GM21447 (cell line): Measurements from ENCODE around the gene CDCA8.
A peak's percentile ranks its signal among the peaks of the same experiment; 100 is the strongest.

Experiments used
- ATAC-seq: cut with Tn5 transposase; IDR thresholded peaks from one replicate; pipeline ENCODE4 v1.9.1; 2021; ENCODE audit not compliant: unreplicated experiment

Gene CDCA8

DNA sequence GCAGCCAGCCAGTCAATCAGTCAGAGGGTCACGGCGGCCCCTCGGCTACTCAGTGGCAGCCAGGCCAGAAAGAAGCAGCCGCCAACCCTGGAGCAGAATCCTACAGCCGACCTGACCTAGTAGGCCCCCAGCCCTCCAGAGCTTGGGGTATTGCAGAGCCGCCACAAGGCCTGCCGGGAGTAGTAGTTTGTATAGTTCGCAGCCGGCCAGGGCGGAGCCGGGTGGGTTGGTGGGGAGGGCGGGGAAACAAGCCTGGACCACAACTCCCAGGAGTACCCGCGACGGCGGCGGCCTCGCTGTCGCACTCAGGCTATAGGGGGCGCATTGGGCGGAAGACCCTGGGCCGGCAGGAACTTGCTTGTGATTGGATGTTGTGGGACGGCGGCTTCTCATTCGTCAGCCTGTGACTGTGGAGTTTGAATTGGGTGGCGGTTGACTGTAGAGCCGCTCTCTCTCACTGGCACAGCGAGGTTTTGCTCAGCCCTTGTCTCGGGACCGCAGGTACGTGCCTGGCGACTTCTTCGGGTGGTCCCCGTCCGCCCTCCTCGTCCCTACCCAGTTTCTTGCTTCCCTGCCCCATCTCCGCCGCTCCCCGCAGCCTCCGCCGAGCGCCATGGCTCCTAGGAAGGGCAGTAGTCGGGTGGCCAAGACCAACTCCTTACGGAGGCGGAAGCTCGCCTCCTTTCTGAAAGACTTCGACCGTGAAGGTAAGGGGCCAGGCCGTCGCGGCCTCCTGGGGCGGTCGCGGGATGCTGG is at the start of gene CDCA8:
CDCA8 (plus strand) TSS at position 439 of the 756 bp plus-strand sequence; CDS start at position 614, 175 bp downstream.
- ATAC-seq = peak; percentile 71

GRCh38 chr1:37647281-37647680 is 45.0 kb upstream of the CDCA8 start:
- ATAC-seq = no peak

- no peak for ATAC-seq
Observed at GRCh38 chr1:37650173-37650572, 42.1 kb upstream of the CDCA8 start.

GRCh38 chr1:37650721-37651120 is 41.6 kb upstream of the CDCA8 start:
- no peak for ATAC-seq

- ATAC-seq = no peak
Observed at GRCh38 chr1:37651803-37652202, 40.5 kb upstream of the CDCA8 start.

DNA sequence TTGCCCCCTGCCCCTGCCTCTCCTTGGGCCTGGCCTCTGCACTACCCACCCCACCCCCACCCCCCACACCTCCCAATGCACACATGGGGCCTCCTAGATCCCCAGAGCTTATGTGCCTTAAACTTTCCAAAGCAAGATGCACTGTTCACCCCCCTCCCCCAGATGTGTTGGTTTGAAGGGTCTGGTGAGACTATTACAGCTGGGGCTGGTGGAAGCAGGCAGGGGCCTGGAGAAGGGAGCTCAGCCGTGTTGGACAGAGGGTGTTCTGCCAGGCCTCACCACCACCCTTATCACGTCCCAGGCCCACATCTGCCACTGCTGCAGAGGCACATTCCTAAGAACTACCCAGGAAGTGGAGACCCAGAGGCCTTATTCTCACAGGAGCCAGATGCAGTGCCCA is 39.3 kb upstream of the CDCA8 start:
- no peak for ATAC-seq

- no peak for ATAC-seq
Observed at GRCh38 chr1:37653906-37654305, 38.4 kb upstream of the CDCA8 start.

DNA sequence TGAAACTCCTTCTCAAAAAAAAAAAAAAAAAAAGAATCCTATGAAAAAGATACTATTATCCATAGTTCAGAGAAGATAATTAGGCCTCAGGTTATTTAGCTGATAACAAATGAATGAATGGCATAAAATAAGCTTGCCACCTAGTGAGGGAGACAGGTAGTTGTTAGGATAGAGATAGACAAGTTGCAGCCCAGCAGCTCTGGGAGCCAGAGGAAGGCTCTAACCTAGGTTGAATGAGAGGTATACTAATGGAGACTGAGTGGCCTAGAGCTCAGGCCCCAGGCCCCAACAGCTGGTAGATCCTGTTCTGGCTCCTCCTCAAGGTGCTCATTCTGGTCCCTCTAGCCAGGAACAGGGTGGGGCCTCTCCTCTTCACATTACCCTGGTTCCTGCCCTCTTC is 37.0 kb upstream of the CDCA8 start:
- ATAC-seq = no peak

- no peak for ATAC-seq
Observed at GRCh38 chr1:37656026-37656425, 36.3 kb upstream of the CDCA8 start.

GRCh38 chr1:37656881-37657280 is 35.4 kb upstream of the CDCA8 start:
- no peak for ATAC-seq

DNA sequence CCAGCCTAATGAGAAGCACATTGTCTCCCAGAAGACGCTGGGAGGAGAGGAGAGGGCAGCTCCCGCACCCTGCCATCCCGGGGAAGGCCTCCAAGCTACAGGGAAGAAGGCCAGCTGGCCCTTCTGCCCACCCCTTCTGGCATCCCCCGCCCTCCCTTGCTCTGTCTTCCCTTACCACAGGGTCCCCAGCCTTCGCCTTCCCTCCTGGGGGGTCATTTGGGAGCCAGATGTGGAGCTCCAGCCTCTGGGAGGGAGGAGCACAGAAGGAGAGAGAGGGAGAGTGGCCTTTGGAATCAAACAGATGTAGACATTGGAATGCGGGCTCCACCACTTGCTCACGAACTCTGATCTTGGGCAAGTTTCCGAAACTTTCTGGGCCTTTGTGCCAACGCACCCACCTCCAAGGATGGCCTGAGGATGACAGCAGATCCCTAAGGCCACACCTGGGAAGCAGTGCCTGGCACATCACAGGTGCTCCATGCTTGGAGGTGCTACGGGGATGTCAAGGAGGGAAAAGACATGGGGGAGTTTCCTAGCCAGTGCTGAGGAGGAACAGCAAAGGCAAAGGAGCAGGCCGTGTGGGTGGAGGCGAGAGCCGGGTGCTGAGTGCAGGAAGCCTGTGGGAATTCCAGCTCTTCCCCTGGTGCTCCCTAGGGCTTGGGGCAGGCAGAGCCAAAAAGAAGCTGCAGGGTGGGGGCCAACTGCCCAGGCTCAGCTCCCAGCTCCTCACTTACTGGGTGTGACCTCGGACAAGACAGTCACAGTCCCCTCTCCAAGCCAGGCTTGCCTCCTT is 34.5 kb upstream of the CDCA8 start:
- ATAC-seq = no peak

DNA sequence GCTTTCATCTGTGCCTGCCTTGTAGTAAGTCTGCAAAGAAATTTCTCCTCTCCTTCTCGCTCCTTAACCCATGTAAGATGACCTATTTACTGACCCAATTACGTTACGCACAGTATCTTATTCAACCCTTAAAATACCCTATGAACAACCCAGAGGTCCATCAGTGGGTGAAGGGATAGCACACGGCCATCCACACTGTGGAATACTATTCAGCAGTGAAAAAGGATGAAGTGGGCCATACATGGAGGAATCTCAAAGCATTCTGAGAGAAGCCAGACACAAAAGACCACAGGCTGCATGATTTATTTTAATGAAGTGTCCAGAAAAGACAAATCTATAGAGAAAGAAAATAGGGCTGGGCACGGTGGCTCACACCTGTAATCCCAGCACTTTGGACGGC is 33.8 kb upstream of the CDCA8 start:
- no peak for ATAC-seq

DNA sequence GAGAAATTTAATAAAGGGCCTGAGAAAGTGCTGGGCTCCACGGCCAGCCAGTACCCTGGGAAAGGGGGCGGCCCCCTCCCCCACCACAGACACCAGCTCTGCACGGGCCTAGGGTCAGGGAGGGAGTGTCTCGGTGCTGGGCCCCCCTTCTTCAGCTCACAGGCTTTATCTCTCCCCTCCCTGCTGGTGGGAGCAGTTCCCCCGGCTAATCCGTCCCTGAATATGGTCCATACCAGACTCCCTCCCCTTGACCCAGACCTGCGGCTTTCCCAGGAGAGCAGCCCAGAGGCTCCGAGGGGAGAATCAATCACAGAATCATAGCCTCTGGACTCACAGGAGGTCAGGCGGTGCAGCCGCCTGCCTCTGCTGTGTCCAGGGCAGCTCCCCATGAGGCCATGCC is 31.7 kb upstream of the CDCA8 start:
- no peak for ATAC-seq

- ATAC-seq = no peak
Observed at GRCh38 chr1:37661401-37661800, 30.9 kb upstream of the CDCA8 start.

- no peak for ATAC-seq
Observed at GRCh38 chr1:37662031-37662755, 30.1 kb upstream of the CDCA8 start.

DNA sequence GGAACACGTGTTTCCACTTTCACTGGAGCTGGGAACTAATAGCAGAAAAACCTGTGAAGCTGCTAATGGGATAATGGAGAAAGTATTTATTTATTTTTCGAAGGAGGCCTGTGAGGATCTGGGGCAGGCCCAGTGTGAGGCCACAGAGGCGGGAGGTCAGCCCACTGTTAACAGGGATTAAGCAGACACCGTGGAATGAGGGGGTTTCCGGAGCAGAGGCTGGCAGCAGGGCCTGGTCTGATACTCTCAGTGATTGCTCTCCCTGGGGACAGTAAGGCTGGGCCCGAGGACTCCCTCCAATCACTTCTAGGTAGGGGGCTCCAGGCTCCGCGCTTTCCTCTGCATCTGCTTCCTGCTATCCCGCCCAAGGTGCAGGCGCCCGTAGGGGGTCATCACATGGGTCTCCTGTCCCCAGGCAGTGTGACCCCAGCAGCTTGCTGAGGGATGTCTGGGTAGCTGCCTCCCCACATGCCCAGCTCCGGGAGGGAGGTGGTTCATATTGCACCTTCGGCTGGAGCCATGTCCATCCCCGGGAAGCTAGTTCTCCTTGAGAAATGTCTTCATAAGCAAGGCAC is 28.8 kb upstream of the CDCA8 start:
- ATAC-seq = no peak

DNA sequence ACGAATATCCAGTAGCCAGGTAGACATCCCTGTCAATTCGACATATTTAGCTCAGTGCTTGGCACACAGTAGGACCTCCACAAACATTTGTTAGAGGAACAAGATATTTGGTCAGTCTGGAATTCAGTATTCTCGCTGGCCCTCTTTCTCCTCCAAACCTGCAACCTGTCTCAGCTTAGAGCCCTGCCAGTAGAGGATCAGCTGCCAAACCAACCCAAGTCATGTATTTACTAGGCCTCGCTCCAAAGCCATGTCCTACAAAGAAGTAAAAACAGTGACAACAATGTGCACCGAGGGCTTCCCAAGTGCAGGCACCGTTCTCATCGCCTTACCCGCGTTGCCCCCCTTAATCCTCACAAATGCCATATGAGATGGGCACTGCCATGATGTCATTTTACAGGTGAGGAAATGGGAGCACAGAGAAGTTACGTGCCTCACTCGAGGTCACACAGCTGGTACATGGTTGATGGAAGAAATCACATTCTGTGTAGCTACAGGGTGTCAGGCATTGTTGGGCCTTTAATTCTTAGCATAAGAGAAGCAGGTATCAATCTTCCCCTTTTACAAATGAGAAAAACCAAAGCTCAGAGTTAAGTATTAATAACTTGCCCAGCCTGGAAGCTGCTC is 26.0 kb upstream of the CDCA8 start:
- ATAC-seq = no peak

DNA sequence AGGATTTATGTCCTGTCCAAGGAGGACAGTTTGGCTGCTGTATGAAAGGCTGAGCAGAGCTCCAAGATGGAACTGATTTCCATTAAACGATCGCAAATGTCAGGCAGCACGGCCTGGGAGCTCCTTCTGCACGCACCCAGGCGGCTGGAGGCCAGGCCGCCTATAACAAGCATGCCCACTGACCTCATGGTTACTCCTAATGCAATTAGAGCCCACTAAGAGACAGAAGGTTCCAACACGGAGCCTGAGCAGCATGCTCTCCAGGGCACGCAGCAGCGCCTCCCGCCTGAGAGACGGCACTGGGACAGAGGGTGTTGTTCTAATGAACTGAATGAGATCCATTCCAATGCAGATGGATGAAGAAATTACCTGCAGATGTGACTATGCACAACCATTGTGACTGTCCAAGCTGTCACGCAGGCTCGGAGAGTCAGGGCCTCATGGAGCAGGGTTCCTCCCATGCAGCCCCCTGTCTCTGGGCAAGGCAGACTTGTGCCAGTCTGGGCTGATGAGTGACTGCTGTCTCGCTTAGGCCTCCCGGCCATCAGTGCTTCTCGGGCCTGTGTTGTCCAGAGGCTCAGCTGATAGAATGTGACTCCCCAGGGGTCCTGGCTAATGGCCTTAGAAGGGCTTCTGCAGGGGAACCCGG is 25.2 kb upstream of the CDCA8 start:
- ATAC-seq = no peak

- no peak for ATAC-seq
Observed at GRCh38 chr1:37670133-37670532, 22.2 kb upstream of the CDCA8 start.

DNA sequence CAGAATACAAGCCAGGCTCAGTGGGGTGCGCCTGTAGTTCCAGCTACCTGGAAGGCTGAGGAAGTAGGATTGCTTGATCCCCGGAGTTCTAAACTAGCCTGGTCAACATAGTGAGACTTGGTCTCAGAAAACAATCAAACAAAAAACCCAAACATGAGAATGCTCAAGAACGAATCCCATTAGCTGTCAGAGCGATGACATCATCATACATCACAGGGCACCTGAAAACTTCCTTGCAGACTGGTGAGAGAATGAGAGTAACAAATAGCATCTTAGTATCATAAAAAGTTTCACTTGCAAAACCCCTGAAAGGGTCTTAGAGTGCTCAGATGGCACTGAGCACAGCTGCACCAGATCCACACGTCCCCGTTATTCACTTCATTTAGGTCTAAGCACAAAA is 21.1 kb upstream of the CDCA8 start:
- no peak for ATAC-seq
